ENCODE results near the gene MPP2. TPM values are rescaled to one million over a fixed set of nuclear protein-coding genes. Genes with fewer than 3 reads are reported as not detected.

The MPP2 gene
- total RNA-seq, 1 donor from 2014 or later = 5.4 TPM

DNA sequence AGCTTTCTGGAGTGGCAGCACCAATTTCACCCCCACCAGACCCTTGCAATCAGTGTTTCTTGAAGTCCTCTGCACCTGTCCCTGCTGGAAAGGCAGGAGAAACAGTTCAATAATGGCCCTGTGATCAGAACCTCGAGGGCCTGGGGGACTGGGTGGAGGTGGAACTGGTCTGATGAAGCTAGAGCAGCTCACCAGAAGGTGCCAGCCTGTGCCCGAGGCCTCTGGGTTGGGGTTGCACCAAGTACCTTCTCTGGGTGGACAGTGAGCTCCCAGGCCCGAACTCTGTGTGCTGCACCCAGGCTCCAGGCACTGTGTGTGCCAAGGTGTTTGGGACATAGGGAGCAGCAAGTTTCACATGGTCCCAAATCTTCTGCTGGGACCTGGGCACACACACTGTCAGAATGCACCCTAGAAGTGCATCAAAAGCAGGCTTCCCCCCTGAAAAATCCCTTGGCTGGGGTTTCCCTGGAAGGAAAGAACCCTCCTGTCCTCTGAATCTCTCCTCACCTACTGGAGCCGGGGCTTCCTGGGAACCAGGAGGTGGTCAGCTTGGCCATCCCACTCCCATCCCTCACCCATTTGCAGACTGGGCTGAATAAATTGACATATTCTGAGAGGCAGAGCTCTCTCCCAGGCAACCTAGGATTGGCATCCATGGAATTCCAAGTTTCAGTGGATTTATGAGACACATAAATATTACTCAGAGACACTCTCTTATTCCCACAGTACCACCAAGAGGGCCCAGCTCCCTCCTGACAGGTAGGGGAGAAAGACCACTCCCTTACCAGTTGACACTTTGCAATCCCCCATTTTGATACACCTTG, 43.0 kb downstream of the MPP2 start:
- H3K4me1 Mint-ChIP-seq (ENCODE audit: low read depth) = no peaks in the 10 kb centered on the region
- no peak for DNase-seq (ENCODE audit: low spot score, unreplicated experiment)
- no peaks in the 10 kb centered on the region for H3K36me3 Mint-ChIP-seq (ENCODE audit: insufficient read depth)
- no peak for TF ChIP-seq CTCF (IDR thresholded peaks at IDR 0.05; ENCODE audit: unreplicated experiment)
- peaks cover 21% of the 10 kb centered on the region for H3K27me3 Mint-ChIP-seq
- H3K4me3 Mint-ChIP-seq (ENCODE audit: low read depth) = no peak overlapping the region
- H3K9me3 Mint-ChIP-seq (ENCODE audit: low read depth) = no peaks in the 10 kb centered on the region
- no peak overlapping the region for H3K27ac Mint-ChIP-seq

GRCh38 chr17:43861960-43862359, 45.4 kb downstream of the MPP2 start:
- Mint-ChIP-seq H3K9me3 (ENCODE audit: low read depth) (no peaks in the 10 kb centered on the region), H3K36me3 (ENCODE audit: insufficient read depth) (no peaks in the 10 kb centered on the region), H3K4me1 (ENCODE audit: low read depth) (no peaks in the 10 kb centered on the region), H3K27me3 (peaks cover 7% of the 10 kb centered on the region), H3K27ac (no peak overlapping the region), H3K4me3 (ENCODE audit: low read depth) (no peak overlapping the region)
- no peak for TF ChIP-seq CTCF (IDR thresholded peaks at IDR 0.05; ENCODE audit: unreplicated experiment)
- no peak for DNase-seq (ENCODE audit: low spot score, unreplicated experiment)

GRCh38 chr17:43860927-43861622, 46.3 kb downstream of the MPP2 start:
- Mint-ChIP-seq H3K36me3 (ENCODE audit: insufficient read depth) (no peaks in the 10 kb centered on the region), H3K9me3 (ENCODE audit: low read depth) (no peaks in the 10 kb centered on the region), H3K4me1 (ENCODE audit: low read depth) (no peaks in the 10 kb centered on the region), H3K27ac (no peak overlapping the region), H3K27me3 (peaks cover 4% of the 10 kb centered on the region), H3K4me3 (ENCODE audit: low read depth) (no peak overlapping the region)
- no peak for TF ChIP-seq CTCF (IDR thresholded peaks at IDR 0.05; ENCODE audit: unreplicated experiment)
- DNase-seq (ENCODE audit: low spot score, unreplicated experiment) = no peak

DNA sequence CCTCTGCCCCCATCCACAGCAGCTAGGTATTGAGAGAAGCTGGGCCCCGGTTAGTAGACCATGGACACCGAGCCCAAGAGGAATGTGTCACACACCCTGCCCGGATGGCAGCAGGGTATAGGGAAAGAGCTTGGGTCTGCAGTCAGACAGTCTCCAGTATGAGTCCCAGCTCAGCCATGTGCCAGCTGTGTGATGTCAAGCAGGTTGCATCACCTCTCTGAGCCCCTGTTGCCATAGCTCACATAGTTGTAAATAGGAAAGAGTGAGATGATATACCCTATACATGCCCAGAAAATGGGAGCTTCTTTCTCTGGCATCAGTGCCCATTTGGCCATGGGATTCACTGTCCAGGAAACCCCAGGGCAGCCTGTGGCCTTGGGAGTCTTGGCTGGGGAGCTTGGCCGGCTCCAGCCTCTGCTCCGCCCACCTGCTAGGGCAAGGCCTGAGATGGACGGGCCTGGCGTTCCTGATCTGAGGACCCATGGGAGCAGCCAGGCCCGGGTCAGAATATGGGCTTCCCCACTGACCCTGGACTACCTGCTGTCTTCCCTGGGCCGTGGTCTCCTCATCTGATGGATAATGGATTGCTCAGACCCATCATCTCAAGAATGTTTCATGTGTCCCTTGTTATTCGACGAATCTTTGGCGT, 47.1 kb downstream of the MPP2 start:
- H3K27ac Mint-ChIP-seq = no peak overlapping the region
- no peaks in the 10 kb centered on the region for H3K36me3 Mint-ChIP-seq (ENCODE audit: insufficient read depth)
- no peak for TF ChIP-seq CTCF (IDR thresholded peaks at IDR 0.05; ENCODE audit: unreplicated experiment)
- H3K4me1 Mint-ChIP-seq (ENCODE audit: low read depth) = no peaks in the 10 kb centered on the region
- H3K27me3 Mint-ChIP-seq = peaks cover 7% of the 10 kb centered on the region
- H3K9me3 Mint-ChIP-seq (ENCODE audit: low read depth) = no peaks in the 10 kb centered on the region
- no peak overlapping the region for H3K4me3 Mint-ChIP-seq (ENCODE audit: low read depth)
- no peak for DNase-seq (ENCODE audit: low spot score, unreplicated experiment)

DNA sequence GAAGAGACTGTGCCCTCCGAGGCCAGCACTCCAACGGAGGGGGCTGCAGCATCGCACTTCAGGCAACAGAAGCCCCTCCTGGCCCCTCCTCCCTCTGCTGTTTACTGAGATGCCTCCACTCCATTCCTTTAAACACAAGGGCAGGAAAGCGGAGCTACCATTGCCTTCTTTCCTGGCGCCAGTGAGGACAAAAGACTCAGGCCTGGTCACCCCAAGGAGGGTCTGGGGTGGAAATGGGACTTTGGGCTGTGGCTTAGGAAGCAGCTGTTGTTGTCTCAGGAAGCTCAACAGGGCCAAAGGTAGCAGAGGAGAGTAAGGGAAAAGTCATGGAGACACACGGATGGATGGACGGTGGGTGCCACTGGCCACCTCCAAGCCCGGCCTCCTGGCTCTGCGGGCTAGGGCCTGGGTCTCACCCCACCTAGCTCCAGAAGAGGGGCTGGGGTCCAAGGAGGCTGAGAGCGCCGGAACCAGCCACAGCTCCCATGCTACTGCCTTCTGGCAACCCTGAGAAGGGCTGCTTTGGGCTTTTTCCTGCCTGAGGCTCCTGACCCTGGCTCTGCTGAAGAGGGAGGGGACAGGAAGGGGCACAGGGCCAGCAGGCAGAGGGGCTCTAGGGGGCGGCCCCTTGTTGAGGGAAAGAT, 49.3 kb downstream of the MPP2 start:
- H3K36me3 Mint-ChIP-seq (ENCODE audit: insufficient read depth) = no peaks in the 10 kb centered on the region
- no peak overlapping the region for H3K4me3 Mint-ChIP-seq (ENCODE audit: low read depth)
- no peak for TF ChIP-seq CTCF (IDR thresholded peaks at IDR 0.05; ENCODE audit: unreplicated experiment)
- H3K27ac Mint-ChIP-seq = no peak overlapping the region
- no peaks in the 10 kb centered on the region for H3K9me3 Mint-ChIP-seq (ENCODE audit: low read depth)
- no peaks in the 10 kb centered on the region for H3K4me1 Mint-ChIP-seq (ENCODE audit: low read depth)
- peaks cover 12% of the 10 kb centered on the region for H3K27me3 Mint-ChIP-seq
- no peak for DNase-seq (ENCODE audit: low spot score, unreplicated experiment)

All from progenitor cell of endocrine pancreas (in vitro differentiated cells).